NK-92 (cell line): ENCODE data around the gene ARL4C.

Experiments used
- DNase-seq: peaks from one replicate; lab custom pipeline; 2025; ENCODE audit not compliant: unreplicated experiment; lab: John Stamatoyannopoulos, UW

Gene ARL4C

DNA sequence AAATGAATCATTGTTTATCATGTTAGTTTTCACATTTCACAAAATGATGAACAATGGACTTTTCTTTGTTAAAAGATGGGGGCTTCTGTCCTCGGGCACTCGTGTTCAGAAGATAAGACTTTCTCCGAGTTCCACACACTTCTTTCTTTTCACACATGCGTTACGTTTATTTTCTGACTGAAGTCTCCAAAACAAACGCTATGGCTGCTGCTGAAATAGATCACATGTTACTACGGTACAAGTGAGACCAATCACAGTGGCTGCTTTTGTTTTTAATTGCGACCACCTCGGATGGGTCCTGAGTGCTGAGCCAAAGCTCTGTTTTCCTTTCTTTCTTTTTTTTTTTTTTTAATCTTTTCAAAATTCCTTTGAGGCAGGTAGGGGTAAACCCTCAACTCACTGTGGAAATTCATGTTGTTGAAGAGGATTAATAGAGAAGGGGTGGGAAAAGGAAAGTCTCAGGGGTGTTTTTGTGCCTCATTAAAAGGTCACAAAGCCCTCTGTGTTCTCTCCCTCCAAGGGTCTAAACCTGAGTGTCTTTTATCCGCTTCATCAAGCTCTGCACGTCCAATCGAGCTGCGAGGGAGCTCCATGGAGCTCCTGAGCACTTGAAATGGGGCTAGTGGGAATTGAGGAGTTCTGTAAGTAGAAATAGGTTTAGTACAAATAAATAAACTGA lies 48.2 kb downstream of the ARL4C start:
- DNase-seq = no peak

DNA sequence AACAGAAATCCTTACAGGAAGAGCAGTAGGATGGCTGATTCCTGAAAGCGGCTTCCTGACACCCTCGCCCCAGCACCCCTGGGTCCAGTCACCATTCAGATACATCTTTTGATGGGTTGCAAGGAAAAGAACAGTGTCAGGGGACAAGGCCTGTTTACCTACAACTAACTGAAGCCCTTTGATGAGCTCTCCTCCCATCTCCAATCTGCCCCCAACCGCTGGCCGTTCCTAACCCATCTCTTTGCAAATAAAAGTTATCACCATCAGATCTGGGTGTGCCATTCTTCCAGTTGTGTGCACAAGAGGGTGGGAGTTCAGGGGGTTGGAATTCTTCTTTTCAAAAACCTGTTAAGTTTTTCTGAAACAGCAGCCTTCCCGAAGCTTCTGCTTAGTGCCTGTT lies 48.9 kb downstream of the ARL4C start:
- no peak for DNase-seq

DNA sequence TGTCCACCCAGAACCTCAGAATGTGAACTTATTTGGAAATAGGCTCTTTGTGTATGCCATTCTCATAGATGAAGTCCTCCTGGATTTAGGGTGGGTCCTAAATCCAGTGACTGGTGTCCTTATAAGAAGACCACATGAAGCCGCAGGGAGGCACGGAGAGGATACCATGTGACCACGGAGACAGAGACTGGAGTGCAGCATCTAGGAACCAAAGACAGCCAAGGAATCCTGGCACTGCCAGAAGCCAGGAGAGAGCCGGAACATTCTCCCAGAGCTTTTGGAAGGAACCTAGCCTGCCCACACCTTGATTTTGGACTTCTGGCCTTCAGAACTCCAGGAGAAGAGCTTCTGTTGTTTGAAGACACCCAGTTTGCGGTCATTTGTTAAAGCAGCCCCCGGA lies 49.7 kb downstream of the ARL4C start:
- no peak for DNase-seq

DNA sequence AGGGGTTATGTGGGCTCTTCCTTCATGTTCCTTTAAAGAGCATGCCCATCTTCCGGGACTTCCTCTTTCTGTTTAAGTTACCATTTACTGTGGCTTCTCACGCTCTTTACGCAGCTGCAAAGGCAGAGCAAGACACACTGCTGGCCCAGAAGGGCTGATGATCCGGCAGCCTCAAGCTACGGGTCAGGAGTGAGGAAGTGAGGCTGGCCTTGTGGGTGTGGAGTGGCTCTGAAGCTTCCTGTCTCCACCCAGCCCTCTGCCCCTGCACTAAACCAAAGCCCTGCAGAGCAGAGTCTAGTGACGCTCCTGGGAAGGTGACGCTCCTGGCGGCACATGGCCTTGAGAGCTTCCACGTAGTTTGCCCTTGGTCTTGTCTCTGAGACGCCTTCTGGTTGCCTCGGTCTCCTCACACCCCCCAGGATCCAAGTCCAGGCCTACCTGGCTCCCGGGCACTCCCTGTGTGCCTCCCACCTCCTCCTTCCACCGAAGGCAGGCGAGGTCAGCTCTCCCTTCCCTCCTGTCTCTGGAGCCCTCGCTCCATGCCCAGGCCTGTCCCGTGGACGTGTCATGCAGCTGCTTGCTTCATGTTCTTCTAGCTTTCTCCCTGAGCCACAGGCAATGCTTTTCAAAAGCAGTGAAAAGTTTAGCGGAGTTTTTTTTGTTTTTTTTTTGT lies 50.3 kb downstream of the ARL4C start:
- no peak for DNase-seq

DNA sequence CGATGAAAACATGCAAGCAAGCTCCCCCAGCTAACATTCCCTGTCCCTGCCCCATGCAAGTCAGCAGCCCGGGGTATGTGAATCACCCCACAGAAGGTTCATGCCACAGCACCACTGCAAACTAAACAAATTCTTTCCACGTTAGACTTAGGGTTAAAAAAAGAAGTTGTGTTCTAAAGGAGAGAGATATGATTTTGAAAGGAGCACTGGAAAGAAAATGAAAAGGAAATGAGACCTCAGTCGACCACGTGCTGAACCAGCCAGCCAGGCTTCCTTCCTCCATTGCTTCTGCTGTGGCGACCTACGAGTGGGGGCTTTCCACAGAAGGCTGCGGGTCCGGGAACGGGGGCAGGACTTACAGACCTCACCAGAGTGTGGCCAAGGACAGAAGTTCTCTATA lies 52.0 kb downstream of the ARL4C start:
- no peak for DNase-seq

DNA sequence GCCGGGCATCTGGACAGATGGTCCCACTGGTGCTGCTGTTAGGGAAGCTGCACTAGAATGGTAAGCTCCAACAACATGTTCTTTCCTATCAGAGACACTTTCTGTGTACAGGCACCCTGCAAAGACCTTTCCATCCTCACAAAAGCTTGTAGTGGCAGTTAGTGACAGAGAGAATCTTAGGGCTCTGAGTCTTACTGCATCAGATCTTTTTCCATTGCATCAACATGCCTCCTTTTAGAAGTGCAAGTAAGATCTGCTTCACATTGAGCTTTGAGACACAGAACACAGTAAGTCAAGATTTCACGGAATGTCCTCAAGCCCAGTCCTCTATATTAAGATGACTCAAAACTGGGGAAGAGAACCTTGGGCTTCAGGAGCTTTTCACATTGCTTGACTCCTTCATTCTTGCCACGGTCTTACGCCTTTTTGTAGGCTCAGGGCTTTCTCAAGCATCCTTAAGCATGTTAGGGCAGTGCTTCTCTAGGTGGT lies 52.6 kb downstream of the ARL4C start:
- DNase-seq = no peak
